Activated CD4-positive, alpha-beta T cell treated with anti-CD3 and anti-CD28 coated beads for 48 hours (primary cell): ENCODE data around the gene JAML.

Experiments
- DNase-seq: peaks from one replicate; pipeline ENCODE4 v3.0.0-alpha.2; 2020

JAML gene

DNA sequence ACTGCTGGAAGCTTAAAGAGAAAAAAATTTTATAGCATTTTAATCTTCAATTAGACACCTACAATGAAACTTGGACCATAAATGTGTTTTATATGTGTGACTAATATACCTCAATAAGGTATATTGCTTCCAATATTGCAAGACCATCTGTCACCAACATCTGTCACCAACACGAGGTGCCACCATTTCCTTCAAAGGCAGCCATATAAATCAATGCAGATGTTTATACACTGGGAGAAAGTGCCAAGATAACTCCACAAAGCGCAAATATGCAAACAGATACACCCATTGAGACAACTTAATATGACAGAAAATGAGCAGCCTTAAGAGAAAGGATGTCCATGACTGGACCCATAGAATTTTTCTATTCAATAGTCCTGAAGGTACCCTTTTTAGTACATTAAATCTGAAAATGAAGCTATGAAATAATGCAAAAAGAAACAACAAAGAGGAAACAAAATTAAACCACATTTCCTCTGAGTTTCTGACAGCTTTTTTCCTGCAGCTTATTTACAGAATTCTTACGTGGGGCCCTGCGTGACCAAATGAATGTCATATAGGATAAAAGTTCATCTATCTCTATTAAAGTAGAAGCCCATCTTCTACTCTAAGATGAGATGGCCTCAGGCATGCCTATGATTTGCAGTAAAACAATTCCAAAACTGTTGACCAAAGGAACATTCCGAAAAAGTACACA lies 14.8 kb upstream of the JAML start:
- DNase-seq, result no peak

DNA sequence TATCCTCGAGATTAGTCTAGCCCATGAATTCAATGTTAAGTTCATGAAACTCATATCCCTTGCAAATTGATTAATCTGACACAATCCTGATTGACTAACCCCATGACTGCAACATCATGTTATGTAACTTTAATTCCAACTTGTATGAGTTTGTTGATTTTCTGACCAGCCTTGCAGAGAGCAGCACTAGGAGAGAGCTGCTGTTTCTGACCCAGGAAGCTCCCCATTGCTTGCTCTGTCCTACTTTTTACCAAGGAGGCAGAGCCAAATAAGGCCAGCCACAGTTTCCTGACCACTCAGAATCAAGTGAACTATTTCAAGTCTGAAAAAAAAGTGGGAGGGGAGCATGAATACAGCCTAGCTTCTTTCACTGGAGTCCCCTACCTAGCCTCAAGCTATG lies 14.1 kb upstream of the JAML start:
- no peak for DNase-seq

DNA sequence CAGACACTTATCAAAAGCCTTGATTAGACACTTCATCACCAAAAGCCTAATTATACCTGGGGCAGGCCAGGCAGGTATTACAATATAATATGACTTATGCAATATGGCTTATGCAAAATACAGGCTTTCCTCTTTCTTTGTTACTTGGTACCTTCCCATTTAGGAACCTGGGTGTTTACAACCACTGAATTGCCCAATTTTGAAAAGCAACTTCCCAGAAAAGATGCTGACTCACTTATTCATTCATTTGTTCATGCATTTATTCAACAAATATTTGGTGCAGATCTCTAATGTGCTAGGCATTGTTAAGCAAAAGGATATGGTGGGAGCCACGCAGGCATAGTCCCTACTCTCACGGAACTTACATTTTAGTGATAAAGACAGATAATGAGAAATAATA lies 13.6 kb upstream of the JAML start:
- no peak for DNase-seq

DNA sequence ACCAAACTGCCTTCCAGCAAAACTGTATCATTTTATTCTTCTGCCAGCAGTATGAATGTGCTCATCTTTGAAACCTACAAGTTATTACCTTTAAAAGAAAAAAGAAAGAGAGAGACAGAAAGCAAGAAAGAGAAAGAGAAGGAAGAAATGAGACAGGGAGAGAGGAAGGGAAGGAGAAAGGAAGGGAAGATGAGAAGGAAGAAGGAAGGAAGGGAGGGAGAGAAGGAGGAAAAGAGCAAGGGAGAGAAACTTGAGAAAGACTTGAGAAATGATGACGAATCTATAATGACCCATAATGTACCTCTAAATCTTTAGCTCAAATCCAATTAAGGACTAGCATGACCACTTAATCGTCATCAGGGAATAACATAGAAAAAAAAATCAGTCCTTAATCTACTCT lies 11.4 kb upstream of the JAML start:
- no peak for DNase-seq

DNA sequence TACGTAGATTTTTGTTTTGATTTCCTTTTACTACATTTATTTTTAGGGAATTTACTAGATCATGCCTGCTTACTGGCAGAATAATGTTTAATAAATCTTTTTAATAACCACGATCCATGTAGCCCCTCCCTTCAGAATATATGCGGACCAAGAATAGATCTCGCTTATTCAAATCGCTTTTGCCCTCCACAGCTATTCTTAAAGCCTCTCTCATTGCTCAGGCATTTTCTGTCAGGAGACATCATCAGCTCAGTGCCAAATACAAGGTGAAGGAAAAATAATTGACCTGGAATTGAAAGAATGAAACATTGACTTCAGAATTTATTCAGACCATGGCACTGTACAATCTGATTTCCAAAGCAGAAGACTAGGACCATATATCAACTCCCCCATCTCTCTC lies 10.0 kb upstream of the JAML start:
- DNase-seq, result no peak

DNA sequence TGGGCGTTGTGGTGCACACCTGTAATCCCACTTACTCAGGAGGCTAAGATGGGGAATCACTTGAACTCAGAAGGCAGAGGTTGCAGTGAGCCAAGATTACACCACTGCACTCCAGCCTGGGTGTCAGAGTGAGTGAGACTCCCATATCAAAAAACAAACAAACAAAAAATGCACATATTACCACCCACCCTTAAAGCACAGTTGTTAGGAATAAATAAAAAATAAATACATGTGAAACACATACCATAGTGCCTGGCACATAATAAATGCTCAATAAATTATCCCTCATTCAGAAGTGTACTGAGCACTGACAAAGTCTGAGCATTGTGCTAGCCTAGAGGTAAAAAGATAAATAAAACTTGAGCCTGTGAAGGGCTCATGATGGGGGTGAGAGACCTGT lies 9.0 kb upstream of the JAML start:
- DNase-seq, result no peak

DNA sequence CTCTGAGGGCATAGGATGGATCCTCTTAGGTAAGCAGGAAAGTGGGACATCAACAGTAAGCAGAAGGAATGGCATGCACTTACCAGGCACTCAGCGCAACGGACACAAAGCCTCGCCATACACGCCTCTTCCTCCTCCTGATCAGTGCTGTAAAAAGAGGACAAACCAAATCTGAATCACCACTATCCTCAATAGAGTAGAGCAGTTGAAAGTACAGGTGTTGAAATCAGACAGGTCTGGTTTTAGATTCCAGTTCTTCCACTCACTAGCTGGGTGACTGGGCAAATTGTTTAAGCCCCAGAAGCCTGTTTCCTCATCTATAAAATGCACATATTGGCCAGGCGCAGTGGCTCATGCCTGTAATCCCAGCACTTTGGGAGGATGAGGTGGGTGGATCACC lies 8.6 kb upstream of the JAML start:
- no peak for DNase-seq

DNA sequence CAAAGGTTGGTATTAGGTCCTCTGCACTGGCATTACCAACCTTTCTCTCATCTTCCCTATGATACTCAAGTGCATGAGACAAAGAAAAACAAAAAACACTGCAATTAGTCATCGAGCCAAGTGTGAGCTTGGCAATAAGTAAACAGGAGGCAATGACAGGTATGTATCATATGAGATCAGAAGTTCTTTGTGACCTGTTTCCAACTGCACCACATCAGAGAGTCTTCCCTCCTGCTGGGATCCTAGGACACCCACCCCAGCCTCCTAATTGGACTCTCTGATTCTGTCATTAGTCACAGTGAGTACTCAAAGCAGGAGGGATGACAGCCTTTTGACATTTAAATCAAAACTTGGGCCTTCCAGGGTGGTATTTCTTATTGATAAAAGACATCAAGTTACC lies 7.8 kb upstream of the JAML start:
- DNase-seq, result peak; percentile 76

DNA sequence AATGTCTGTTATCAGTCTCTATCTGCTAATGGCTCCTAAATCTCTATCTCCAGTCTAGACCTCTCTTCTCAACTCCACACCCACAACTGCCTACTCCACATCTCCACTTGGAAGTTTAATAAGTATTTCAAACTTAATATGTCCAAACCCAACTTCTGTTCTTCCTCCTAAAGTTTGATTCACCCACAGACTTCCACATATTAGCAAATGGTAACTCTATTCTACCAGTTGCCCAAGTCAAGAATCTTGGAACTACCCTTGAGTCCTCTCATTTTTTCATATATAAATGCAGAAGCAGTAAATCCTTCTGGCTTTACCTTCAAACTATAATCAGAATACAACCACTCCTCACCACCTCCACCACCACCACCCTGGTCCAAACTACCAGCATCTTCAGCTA lies 6.7 kb upstream of the JAML start:
- DNase-seq, result no peak

DNA sequence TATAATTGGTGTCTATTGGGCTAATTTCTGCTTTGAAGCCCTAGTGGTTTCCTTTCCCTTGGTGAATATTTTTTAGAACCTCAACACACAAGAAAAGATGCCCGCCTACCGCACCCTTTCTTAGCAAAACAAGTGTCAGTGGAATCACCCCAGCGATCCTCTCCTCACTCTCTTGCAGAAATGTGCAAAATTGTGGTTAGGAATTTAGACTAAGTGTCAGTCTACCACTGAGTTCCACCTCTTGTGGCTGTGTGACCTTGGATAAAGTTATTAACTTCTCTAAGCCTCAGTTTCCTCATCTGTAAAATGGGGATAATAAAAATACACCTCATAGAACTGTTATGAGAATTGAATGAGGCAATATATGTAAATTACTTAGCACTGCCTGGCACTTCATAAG lies 5.3 kb upstream of the JAML start:
- DNase-seq, result no peak

DNA sequence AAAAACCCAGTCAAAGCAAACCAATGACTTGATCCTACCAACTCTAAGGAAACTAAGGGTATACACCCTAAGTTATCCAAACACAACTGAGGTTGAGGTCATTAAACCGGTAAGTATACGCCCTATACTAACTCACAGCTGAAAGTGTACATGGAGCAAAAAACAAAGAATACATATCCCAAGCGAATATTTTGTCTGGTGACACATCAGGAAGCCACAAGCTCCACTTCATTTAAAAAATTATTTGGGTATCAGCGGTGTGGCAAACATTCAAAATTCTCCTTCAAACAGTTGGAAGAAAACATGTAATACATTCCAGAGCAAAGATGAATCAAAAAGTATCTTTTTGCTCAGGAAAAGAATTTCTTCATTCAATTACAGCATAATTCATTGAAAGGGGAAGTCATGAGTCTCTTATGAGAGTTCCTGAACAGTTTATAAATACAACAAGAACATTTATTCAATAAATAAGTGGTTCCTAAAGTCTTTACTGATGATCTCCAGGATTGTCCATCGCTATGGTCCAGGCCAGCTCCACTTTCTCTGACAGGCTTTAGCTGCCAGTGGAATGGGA lies 4.5 kb upstream of the JAML start:
- DNase-seq, result no peak

DNA sequence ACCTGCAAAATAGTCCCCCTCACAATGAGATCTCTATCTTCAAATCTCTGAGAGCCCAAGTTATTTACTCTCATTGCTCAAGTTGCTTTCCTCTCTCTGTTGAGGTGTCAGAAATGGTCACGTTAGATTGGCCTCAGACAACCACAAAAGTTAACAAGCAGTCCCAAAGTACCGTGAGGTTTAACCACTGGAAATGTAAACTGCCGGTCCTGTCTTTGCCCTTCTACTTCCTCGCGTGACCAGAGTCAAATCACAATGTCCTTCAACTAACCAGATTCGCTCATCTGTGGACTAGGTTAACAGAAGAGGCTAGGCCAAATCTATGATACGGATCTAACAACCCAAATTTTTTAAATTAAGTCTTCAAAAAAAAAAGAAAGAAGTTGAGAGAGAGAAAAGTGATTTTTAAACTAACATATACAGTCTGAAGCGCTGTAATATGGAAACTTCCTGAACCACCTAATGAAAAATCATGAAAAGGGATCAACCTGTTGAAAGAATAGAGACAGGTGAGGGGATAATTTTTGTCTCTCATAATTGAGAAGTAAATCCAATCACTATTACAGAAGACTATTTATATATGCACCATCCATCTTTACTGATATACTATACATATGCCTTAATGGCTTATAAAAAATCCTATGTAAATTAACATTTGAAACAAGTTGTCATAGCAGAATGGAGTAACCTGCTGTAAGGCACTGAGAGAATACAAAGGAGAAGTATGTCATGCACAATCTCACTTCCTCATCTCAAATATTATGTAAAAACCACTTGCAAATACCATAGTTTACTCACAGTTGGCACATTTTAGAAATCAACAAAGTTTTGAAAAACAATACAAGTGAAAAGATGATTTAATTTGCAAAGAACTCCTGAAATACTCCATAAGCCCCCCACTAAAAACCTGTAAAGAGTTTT lies 3.3 kb upstream of the JAML start:
- DNase-seq, result no peak

DNA sequence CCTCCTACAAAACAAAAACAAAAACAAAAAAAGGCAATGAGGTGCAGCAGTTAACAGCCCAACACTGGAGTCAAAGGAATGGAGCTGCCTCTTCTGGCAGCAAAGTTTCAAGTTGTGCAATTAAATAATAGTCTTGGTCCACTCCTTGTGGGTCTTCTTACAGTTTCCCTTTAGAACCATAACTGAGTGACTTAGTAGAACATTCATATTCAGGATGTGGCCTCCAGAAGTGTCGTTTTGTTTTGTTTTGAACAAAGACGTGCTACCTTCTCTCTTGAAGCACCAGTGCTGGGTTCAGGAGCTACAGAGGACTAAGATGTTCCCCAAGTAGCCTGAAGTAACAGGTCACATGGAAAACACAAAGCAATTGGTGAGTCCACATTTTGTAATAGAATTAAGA lies 2.0 kb upstream of the JAML start:
- no peak for DNase-seq

DNA sequence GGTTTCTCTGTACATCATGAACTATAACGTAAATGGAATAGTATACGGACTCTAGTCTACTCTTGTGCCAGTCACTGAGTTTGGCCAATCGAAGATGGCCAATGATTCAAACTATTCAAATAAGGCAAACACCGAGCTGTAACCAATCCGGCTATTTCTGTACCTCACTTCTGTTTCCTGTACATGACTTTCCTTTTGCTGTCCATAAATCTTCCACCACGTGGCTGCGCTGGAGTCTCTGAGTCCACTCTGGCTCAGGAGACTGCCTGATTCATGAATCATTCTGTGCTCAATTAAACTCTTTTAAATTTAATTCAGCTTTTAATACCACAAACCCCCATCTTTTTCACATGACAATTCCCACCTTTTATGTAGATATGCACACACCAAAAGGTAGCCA lies 1.5 kb upstream of the JAML start:
- DNase-seq, result peak; percentile 41

DNA sequence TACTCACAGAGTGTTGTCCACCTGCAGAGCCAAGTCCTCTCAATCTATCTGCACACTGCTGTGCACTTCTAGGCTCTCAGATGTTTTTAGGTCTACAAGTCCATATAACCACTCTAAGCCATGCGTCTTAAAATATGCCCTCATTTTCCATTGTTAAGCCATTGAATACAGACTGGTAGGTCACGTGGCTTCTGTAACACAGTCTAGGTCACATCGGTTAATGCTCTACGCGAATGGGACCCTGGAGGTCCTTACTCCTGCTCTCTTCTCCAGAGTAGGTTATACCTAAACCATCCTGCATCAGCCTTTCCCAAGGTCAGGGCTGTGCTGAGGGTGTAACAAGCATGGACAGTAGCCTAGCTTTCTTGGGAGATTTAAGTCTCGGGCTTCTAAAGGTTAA lies 819 bp downstream of the JAML start:
- DNase-seq, result peak; percentile 42

DNA sequence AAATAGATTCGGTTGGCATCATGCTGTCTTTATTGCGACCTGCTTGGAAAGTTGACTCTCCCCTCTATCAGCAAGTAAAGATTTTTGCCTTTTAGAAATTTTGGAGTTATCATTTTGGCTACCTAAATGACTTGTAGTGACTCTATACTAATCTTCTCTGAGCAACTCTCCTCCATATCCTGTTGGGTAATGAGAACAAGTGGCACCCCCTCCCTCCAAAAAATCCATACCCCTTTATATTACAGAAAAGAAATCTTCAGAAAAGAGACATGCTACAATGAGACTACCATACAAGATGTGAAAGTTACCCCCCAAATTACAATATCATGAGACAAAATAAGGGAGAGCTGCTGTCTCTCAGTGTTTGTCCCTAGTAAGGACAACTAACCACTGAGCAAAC lies 1.2 kb downstream of the JAML start:
- DNase-seq, result no peak

DNA sequence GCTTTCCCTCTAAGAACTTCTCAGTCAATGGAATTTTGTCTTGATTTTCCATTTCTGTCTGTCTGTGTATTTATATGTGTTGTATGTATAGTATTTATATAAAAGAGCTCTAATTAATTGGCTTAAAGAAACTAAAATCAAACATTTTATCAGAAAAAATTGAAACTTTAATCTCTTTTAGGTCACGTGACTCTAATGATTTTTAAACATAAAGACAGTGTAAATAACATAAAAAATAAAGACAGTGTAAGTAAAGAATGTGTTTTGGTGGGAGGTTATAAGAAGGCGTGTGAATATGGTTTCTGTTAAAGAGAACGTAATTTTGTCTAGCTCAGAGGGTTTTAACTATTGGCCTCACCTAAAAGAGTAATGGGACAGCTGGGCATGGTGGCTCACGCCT lies 2.4 kb downstream of the JAML start:
- no peak for DNase-seq

DNA sequence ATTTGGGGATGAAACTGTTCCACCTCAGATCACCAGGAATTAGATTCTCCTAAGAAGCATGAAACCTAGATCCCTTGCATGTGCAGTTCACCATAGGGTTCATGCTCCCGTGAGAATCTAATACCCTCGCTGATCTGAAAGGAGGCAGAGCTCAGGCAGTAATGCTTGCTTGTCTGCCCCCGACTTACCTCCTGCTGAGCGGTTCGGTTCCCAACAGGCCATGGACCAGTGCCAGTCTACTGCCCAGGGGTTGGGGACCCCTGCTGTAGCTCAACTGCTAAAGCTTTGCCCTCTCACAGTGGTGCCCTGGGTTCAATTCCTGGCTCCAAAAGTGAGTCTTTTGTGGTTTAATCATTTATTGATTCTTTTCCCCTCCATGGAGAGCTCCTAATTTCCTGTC lies 3.4 kb downstream of the JAML start:
- DNase-seq, result no peak

DNA sequence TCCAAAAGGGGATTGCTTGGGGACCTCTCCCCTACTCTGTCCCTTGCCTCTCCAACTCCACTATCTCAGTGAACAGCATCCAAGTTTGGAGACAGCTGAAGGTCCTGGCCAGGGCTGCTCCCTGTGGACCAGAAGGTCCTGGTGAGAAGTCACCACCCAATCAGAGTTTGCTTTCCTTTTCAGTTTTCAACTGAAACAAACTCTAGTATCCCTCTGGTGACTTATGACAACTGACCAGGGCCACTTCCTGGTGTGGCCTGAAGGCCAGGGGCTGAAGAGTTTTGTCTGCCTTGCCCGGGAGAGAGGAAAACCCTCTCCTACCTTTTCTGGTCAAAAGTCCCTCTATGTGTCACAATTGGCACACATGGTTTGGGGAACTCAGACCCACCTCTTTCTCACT lies 5.1 kb downstream of the JAML start:
- DNase-seq, result no peak

DNA sequence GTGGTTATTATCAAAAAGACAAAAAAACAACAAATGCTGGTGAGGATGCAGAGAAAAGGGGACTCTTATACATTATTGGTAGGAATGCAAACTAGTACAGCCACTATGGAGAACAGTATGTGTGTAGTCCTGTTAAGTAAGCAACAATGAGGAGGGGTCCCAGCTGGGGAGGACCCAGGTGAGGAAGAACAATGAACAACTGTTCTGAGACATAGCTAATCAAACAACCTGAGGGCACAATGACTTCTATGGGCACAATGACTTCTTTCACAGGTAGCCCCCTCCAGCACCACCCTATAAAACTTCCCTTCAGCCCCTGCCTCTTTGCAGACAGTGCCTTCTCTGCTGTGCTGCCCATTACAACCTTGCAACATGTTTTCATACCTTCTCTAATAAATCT lies 5.6 kb downstream of the JAML start:
- DNase-seq, result no peak

DNA sequence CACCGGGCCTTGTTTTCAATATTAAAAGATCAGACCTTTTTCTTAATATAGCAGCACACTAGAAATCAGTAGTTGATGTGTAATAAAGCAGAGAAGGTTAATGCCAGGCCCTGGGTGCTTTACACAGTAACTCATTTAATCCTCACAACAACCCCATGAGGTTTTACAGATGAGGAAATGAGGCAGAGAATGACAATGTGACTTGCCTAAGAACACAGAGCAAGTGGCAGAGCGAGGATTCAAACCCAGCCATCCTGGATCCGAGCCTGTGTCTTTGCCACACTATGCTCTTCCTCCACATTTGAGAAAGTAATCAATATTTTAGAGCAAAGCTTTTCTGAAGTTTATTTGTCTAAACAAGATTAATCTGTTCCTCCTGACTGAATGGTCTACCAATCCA lies 7.2 kb downstream of the JAML start:
- DNase-seq, result peak; percentile 55

DNA sequence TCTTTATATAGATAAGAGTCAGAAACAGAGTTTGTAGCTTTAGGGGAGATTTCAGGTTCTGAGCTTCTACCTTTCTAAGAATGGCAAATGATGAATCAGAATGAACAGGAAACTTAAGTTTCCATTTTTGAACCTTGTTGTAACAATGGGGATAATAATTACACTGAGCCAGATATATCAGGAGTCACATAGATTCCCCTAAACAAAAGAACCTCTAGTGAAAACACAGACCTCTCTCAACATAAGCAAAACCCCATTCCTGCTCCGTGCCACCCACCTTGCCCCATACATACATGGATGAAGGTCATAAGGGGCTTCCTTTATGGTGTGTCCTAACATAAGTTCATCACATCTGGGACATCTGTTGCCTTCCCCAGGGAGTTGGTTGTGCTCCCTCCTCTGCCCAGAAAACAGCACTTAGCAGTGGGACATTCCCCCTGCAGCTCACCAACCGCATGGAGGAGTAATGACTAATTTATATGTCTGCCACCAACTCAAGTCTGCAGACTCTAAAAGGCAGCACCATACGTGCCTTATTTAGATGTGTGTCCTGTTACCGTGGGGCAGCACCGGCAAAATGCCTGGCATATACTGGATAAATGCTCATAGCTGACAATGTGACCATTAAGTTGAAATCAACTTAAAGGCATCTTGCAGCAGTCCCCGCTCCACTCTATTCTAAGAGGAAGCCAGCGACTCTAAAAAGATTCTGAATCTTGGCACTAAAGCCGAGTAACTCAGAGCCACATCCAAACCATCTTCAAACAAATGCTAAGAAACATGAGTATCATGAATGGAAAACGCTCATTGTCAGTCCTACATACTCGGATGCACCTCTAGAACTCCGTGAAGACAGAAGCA lies 8.0 kb downstream of the JAML start:
- DNase-seq, result peak; percentile 68

DNA sequence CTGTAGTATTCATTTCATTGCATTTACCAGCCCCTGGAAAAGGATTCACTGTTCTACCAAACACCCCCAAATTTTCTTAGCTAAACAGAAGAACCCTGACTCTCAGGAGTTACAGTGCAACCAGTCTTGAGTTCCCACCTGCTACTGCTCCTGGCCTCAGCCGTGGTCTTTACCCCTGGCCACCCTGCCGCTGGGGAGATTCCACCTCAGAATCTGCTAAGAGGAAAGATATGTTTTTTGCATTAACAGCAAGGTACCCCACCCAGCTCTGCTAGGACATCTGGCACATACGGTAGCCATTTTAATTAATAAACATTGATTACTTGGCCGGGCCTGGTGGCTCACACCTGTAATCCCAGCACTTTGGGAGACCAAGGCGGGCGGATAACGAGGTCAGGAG lies 9.0 kb downstream of the JAML start:
- DNase-seq, result no peak
